Placental pericyte (primary cell): ENCODE measurements around the gene NRIP1. TPM values are rescaled to one million over a fixed set of nuclear protein-coding genes. Genes with fewer than 3 reads are reported as not detected.

Experiments used
- total RNA-seq: library from RNA; depleted of rRNA; stranded (reverse); fragments of >200 nt; gene quantifications from 2 replicates; pipeline ENCODE4 v1.2.3, GENCODE V29; 2012

Gene NRIP1, protein sequence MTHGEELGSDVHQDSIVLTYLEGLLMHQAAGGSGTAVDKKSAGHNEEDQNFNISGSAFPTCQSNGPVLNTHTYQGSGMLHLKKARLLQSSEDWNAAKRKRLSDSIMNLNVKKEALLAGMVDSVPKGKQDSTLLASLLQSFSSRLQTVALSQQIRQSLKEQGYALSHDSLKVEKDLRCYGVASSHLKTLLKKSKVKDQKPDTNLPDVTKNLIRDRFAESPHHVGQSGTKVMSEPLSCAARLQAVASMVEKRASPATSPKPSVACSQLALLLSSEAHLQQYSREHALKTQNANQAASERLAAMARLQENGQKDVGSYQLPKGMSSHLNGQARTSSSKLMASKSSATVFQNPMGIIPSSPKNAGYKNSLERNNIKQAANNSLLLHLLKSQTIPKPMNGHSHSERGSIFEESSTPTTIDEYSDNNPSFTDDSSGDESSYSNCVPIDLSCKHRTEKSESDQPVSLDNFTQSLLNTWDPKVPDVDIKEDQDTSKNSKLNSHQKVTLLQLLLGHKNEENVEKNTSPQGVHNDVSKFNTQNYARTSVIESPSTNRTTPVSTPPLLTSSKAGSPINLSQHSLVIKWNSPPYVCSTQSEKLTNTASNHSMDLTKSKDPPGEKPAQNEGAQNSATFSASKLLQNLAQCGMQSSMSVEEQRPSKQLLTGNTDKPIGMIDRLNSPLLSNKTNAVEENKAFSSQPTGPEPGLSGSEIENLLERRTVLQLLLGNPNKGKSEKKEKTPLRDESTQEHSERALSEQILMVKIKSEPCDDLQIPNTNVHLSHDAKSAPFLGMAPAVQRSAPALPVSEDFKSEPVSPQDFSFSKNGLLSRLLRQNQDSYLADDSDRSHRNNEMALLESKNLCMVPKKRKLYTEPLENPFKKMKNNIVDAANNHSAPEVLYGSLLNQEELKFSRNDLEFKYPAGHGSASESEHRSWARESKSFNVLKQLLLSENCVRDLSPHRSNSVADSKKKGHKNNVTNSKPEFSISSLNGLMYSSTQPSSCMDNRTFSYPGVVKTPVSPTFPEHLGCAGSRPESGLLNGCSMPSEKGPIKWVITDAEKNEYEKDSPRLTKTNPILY (N-terminal part only)
- total RNA-seq, result 35.0 and 53.5 TPM in 2 replicates

DNA sequence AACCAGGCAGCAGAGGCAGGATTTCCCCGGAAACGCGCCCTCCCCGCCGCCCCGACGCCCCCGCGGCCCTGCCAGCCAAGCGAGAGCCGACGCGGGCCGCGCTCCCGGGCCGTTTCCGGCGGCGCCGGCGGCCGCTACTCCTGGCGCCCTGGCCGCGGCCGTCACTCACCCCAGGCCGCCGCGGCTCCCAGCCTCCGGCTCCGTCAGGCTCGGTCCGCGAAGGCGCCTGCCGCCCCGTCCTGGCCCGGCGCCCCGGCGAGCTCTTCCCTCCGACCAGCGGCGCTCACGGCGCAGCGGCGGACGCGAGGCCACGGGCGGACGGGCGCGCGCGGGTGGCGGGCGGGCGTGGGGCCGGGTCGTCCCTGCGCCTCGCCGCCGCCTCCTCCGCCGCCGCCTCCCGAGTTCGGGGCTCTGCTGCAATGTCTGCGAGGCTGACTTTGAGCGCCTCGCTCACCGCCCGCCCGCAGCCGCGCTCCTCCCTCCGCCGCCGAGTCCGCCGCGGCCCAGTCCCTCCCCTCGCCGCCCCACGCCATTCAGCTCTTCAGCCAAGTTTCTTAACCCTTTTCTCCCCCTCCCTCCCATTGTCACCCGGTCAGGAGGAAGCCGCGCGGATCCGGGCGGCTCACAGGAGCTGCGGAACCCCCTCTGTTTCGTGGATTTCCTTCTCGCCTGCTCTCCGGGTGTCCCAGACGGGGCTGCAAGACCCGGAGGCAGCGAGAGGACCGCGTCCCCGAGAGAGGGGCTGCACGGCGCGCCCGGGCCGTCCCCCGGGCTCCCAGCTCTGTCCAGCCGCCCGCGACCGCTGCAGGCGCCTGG, at the start of gene NRIP1:
TSS of gene NRIP1 (minus strand) at position 425 of the 816 bp plus-strand sequence. CDS start 96,808 bp downstream, outside the sequence.

